Stimulated activated CD8-positive, alpha-beta memory T cell treated with anti-CD3 and anti-CD28 coated beads, Interleukin-7, amount 100 ng/mL, for 24 hours (primary cell): Measurements from ENCODE around the gene ANXA4.
"Not testable (repeated sequence)": the region's sequence is repeated elsewhere in the genome, so short reads cannot be mapped to it uniquely, and the experiment has no call there.

Source experiments
- DNase-seq: peaks from one replicate; pipeline ENCODE4 v3.0.0-alpha.2; 2020; ENCODE audit warnings: low read depth

ANXA4 gene

GRCh38 chr2:69779258-69780001 lies 37.5 kb downstream of the ANXA4 start:
- no peak for DNase-seq

- DNase-seq, result no peak
These were observed 39.0 kb downstream of the ANXA4 start for GRCh38 chr2:69780921-69781320.

- DNase-seq, result no peak
These were observed 39.7 kb downstream of the ANXA4 start for GRCh38 chr2:69781321-69782248.

- no peak for DNase-seq
These were observed 42.3 kb downstream of the ANXA4 start for GRCh38 chr2:69784228-69784627.

GRCh38 chr2:69785358-69785757 lies 43.4 kb downstream of the ANXA4 start:
- DNase-seq, result no peak

GRCh38 chr2:69786052-69786560 lies 44.2 kb downstream of the ANXA4 start:
- no peak for DNase-seq

GRCh38 chr2:69789175-69789721 lies 47.3 kb downstream of the ANXA4 start:
- no peak for DNase-seq

GRCh38 chr2:69789772-69790600 lies 48.1 kb downstream of the ANXA4 start:
- no peak for DNase-seq

- DNase-seq, result no peak
These were observed 48.6 kb downstream of the ANXA4 start for GRCh38 chr2:69790601-69790959.

GRCh38 chr2:69791045-69791444 lies 49.1 kb downstream of the ANXA4 start:
- DNase-seq, result no peak

GRCh38 chr2:69796174-69796573 lies 54.2 kb downstream of the ANXA4 start:
- DNase-seq, result no peak

- DNase-seq, result no peak
These were observed 55.3 kb downstream of the ANXA4 start for GRCh38 chr2:69797235-69797634.

- DNase-seq, result no peak
These were observed 55.9 kb downstream of the ANXA4 start for GRCh38 chr2:69797836-69798289.

GRCh38 chr2:69798290-69798908 lies 56.5 kb downstream of the ANXA4 start:
- DNase-seq, result no peak

GRCh38 chr2:69798909-69799526 lies 57.1 kb downstream of the ANXA4 start:
- no peak for DNase-seq

GRCh38 chr2:69801745-69802290 lies 59.9 kb downstream of the ANXA4 start:
- no peak for DNase-seq

GRCh38 chr2:69802781-69803367 lies 60.9 kb downstream of the ANXA4 start:
- DNase-seq, result not testable (repeated sequence)

GRCh38 chr2:69804416-69804815 lies 62.5 kb downstream of the ANXA4 start:
- no peak for DNase-seq

- no peak for DNase-seq
These were observed 64.0 kb downstream of the ANXA4 start for GRCh38 chr2:69805887-69806286.
